ENCODE measurements around the gene OSBPL1A.
"Not testable (repeated sequence)": the region's sequence is repeated elsewhere in the genome, so short reads cannot be mapped to it uniquely, and the experiment has no call there.

OSBPL1A gene

GRCh38 chr18:24177499-24178133 is 220.0 kb downstream of the OSBPL1A start:
- FAIRE-seq (no peak), DNase-seq (ENCODE audit: insufficient read length, low spot score) (no peak)
- no peak for TF ChIP-seq POLR2A (IDR thresholded peaks at IDR 0.05; ENCODE audit: low read depth, low read length)

DNA sequence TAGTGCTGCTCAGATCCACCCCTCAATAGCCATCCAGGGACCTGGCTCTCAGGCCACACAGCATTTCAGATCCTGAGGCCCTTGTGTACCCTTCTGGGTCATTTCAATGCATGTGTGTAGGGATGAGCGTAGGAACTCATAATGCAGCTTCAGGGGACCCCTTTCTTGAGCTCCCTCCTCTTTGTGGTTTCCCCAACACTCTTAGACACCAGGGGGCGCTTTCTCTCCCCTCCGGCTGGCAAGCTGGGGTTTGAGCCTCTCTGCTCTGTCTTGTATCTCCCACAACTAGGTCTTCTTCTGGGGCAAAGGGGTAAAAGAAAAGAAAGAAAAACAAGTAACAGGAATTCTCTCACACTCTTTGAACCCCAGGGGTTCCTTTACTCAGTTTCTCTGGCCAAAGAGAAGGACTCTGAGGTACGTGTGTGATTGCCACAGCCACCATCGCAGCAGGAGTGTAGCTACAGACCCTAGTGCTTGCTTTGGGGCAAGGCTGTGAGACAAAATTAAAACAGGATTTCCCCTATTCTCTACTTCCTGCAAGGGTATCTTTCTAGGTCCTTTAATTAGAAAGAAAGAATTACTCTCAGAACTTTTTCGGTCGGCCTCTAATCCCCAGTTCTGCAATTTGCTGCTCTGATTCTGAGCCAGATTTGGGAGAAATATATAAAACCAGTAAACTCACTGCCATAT is 220.8 kb downstream of the OSBPL1A start:
- no peak for TF ChIP-seq POLR2A (IDR thresholded peaks at IDR 0.05; ENCODE audit: low read depth, low read length)
- no peak for DNase-seq (ENCODE audit: insufficient read length, low spot score)
- FAIRE-seq: no peak

DNA sequence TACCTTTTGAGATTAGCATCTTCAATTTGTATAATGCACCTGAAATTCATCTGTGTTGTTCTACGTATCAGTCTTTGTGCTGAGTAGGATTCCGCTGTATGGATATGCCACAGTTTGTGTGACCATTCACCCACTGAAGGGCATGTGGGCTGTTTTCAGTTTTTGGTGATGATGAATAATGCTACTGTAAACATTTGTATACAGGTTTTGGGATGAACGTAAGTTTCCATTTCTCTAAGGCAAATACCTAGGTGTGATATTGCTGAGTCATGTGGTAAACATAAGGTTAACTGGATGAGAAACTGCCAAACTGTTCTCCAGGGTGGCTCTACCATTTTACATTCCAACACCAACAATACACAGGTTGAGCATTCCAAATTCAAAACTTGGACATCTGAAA is 223.6 kb downstream of the OSBPL1A start:
- no peak for FAIRE-seq
- no peak for TF ChIP-seq POLR2A (IDR thresholded peaks at IDR 0.05; ENCODE audit: low read depth, low read length)
- no peak for DNase-seq (ENCODE audit: insufficient read length, low spot score)

DNA sequence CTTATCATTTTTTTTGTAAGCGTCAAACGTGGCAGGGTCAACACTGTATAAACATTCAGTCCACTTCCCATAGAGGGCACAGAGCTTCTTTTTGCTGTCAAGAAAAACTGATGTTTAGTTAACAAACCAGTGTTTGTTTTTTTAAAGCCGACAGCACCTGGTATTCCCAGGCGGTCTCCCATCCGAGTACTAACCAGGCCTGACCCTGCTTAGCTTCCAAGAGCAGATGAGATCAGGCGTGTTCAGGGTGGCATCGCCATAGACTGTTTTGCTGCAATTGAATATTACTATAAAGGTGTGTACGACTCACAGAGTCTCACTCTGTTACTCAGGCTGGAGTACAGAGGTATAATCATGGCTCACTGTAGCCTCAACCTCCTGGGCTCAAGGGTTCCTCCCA is 227.3 kb downstream of the OSBPL1A start:
- DNase-seq (ENCODE audit: insufficient read length, low spot score) (no peak), FAIRE-seq (no peak)
- TF ChIP-seq POLR2A (IDR thresholded peaks at IDR 0.05; ENCODE audit: low read depth, low read length): no peak

DNA sequence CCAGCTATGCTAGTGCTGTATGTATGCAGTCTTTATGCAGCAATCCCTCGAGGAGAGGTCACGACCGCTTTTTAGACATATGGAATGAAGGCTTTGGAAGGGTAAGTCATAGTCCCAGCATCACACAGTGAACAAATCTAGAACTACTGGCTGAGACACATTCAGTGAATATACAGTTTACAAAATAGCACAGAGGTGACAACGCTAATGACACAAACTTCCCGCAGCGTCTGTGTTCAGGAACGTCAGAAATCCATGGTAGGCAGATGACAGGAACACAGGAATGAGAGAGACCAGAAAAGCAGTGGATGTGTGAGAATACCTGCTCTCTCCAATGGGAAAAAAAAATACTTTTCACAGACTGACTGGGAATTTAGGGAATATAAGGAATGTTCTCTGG is 229.1 kb downstream of the OSBPL1A start:
- DNase-seq (ENCODE audit: insufficient read length, low spot score) (no peak), FAIRE-seq (no peak)
- no peak for TF ChIP-seq POLR2A (IDR thresholded peaks at IDR 0.05; ENCODE audit: low read depth, low read length)

DNA sequence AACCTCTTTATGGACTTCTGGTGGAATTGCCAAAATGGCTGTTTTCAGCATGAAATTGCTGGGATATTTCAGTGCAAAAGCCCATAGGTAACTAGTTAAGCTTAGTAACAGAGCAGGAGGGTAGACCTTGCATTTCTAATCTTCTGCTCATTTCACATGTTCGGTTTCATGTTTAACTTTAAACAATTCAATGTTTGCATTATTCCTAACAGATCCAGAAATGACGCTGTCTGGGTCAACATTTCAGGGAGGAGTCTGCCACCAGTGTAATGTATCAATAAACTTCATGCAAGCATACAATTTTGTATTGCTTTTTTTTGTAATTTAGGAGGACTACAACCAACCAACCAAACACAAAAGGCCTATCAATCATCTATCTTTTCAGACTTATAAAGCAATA is 236.3 kb downstream of the OSBPL1A start:
- FAIRE-seq (no peak), DNase-seq (ENCODE audit: insufficient read length, low spot score) (no peak)
- no peak for TF ChIP-seq POLR2A (IDR thresholded peaks at IDR 0.05; ENCODE audit: low read depth, low read length)

DNA sequence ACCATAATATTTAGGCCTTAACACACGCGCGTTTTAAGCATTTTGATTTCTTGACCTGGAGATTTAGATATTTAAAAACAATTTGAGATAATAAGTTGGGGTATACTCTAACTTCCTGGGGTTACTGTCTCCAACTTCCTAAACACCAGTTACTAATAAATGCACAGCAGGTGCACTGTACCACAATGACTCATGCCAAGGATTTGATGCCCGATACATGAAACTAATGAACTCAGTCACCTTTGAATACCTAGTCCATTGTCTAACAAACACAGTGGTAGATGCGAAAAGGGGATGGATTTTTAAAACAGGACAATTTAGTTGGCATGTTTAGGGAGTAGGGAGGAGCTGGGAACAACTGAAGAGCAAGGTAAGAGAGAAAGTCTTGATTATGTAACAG is 237.5 kb downstream of the OSBPL1A start:
- FAIRE-seq: no peak
- no peak for DNase-seq (ENCODE audit: insufficient read length, low spot score)
- TF ChIP-seq POLR2A (IDR thresholded peaks at IDR 0.05; ENCODE audit: low read depth, low read length): no peak

DNA sequence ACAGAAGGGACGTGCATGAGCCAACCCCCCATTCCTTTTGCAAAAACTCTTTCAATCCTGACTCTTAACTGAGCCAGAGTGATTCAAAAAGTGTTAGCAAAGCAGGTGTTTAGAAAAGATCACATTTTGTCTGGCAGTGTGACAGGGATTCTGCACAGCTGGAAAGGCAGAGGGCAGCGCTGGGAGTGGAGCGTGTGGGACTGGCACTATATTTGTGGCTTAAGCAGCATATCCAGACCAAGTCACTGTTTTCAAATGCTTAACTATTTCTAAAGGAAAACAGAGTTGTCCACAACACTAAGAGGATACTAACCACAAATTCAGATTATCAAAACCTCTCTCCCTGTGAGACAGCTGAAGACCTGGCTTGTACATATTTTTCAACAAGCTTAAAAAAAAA is 239.8 kb downstream of the OSBPL1A start:
- TF ChIP-seq POLR2A (IDR thresholded peaks at IDR 0.05; ENCODE audit: low read depth, low read length): no peak
- FAIRE-seq (no peak), DNase-seq (ENCODE audit: insufficient read length, low spot score) (no peak)

DNA sequence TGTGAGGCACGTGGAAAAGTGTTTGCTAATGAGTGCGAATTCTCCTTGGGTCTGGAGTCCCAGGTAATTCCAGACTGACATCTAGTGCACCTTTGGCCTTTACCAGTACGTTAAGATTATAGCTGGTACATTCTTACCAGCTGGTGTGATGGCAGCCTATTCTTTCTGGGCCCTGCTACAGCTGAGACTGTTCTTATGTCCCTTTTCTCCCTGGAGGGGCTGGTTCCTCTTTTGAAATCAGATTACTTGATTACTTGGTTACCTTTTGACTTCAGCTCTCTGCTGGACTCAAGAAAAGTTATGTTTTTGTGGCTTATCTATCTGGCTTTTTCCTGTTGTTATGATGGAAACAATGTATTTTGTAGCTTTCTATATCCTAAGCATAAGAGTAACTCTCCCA is 244.2 kb downstream of the OSBPL1A start:
- DNase-seq (ENCODE audit: insufficient read length, low spot score) (no peak), FAIRE-seq (no peak)
- TF ChIP-seq POLR2A (IDR thresholded peaks at IDR 0.05; ENCODE audit: low read depth, low read length): no peak

DNA sequence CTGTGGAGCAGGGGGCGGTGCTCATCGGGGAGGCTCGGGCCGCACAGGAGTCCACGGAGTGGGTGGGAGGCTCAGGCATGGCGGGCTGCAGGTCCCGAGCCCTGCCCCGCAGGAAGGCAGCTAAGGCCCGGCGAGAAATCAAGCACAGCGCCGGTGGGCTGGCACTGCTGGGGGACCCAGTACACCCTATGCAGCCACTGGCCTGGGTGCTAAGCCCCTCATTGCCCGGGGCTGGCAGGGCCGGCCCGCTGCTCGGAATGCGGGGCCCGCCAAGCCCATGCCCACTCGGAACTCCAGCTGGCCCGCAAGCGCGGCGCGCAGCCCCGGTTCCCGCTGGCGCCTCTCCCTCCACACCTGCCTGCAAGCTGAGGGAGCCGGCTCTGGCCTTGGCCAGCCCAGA is 248.0 kb downstream of the OSBPL1A start:
- DNase-seq (ENCODE audit: insufficient read length, low spot score); FAIRE-seq: not testable (repeated sequence)

GRCh38 chr18:24142376-24142775 is 255.2 kb downstream of the OSBPL1A start:
- TF ChIP-seq POLR2A (IDR thresholded peaks at IDR 0.05; ENCODE audit: low read depth, low read length): no peak
- no peak for FAIRE-seq

DNA sequence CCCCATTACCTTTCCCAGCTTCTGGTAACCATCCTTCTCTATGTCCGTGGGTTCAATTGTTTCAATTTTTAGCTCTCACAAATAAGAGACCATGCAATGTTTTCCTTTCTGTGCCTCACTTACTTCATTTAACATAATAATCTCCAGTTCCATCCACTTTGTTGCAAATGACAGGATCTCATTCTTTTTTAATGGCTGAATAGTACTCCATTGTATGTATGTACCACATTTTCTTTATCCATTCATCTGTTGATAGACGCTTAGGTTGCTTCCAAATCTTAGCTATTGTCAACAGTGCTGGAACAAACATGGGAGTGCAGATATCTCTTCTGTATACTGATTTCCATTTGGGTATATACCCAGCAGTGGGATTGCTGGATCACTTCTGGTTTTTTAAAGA is 256.9 kb downstream of the OSBPL1A start:
- no peak for FAIRE-seq
- TF ChIP-seq POLR2A (IDR thresholded peaks at IDR 0.05; ENCODE audit: low read depth, low read length): no peak
- no peak for DNase-seq (ENCODE audit: insufficient read length, low spot score)

More at GRCh38 chr18:24142376-24142775, 255.2 kb downstream of the OSBPL1A start:
- DNase-seq (ENCODE audit: insufficient read length, low spot score): no peak

DNA sequence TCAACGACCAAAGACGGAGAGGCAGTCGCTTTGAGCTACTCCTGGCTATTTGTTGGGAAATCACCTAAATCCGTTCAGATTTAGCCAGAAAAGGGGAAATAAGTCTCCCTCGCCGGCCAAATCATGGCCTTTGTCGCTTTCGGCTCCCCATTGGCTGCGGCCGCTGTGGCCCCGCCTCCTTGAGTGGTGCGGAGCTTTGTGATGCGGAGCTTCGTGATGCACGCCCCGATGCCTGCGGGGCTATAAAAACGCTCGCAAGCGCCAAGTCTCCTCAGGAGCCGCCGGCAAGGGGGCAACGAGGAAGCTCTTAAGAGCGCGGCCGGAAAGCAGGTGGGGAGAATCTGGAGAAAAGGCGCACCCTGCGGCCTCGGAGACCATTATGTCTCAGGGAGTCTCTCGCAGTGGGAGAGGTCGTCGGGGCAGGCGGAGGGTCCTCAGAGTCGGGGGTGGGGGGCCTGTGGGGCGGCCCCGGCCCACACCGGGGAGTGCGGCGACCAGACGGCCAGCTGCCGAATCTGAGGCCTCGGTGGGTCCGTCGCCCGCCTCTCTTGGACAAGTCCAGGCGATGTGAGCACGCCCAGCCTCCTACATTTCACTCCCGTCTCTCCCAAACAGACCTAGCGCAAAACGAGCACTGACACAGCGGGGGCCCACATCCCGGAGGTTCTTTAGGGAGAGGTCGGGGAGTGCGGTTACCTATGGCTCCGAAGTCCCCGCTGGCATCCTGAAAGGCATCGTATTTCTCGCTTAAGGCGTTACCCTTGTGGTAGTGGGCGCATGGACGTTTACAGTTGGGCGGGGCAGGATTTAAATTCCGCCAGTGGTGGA is 258.6 kb downstream of the OSBPL1A start, which contains the start of gene CABYR:
CABYR (plus strand) TSS at position 274 of the 828 bp plus-strand sequence. CDS start 4,053 bp downstream, outside the sequence.
- TF ChIP-seq POLR2A (IDR thresholded peaks at IDR 0.05; ENCODE audit: low read depth, low read length): peak; percentile 93
- DNase-seq (ENCODE audit: insufficient read length, low spot score) (peak; percentile 60), FAIRE-seq (peak; percentile 23)

DNA sequence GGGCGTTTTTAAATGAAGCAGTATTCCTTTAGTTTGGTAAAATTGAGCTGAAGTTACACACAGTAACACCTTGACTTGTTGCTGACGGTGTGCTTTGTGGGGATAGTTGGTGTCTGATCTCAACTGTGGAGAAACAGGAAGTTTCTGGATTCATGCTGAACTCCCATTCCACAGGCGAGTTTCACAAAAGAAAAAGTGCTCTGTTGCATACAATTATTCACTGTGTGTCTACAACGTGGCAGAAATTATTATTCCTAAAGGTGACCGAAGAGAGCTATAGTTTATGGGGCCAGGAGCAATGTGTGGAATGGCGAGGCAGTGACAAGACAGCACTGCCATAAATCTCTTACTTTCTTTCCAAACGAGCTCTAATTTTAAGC is 259.2 kb downstream of the OSBPL1A start:
- no peak for DNase-seq (ENCODE audit: insufficient read length, low spot score)
- FAIRE-seq: no peak
- TF ChIP-seq POLR2A (IDR thresholded peaks at IDR 0.05; ENCODE audit: low read depth, low read length): no peak
